GM12874 (cell line): ENCODE measurements around the gene DYNC1LI1.

Experiments used
- TF ChIP-seq, protein P1 (sequence below): IDR thresholded peaks from 2 replicates; pipeline ENCODE4 v1.5.1; 2011; ENCODE audit warnings: low read depth, mild to moderate bottlenecking, control low read depth, low read length, moderate library complexity; ENCODE audit not compliant: insufficient read depth

The DYNC1LI1 gene

DNA sequence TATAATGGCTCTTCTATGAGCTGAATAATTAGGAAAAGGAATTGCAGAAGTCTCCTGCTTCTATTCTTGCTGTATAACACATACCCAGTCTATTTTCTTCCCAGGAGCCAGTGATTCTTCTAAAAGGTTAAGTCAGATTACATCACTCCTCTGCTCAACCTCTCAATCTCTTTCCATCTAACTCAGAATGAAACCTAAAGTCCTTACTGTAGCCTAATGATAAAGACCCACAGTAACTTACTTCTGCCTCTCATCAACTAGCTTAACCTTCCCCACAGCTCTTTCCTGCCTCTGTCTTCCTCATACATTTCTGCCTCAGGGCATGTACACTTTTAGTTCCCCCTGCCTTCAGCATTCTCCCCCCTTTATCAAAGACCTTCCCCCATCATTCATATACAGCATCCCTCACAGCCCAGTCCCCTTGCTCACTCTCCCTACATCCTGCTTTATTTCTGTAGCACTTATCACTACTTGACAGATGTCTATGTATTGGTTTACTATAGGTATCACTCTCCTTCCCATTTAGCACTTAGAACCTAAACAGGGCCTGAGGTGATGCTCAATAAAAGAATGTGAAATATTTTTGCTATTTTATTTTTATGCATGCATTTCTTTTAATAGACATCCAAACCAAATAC, 39.5 kb downstream of the DYNC1LI1 start:
- TF ChIP-seq, protein P1, sequence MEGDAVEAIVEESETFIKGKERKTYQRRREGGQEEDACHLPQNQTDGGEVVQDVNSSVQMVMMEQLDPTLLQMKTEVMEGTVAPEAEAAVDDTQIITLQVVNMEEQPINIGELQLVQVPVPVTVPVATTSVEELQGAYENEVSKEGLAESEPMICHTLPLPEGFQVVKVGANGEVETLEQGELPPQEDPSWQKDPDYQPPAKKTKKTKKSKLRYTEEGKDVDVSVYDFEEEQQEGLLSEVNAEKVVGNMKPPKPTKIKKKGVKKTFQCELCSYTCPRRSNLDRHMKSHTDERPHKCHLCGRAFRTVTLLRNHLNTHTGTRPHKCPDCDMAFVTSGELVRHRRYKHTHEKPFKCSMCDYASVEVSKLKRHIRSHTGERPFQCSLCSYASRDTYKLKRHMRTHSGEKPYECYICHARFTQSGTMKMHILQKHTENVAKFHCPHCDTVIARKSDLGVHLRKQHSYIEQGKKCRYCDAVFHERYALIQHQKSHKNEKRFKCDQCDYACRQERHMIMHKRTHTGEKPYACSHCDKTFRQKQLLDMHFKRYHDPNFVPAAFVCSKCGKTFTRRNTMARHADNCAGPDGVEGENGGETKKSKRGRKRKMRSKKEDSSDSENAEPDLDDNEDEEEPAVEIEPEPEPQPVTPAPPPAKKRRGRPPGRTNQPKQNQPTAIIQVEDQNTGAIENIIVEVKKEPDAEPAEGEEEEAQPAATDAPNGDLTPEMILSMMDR, result no peak

DNA sequence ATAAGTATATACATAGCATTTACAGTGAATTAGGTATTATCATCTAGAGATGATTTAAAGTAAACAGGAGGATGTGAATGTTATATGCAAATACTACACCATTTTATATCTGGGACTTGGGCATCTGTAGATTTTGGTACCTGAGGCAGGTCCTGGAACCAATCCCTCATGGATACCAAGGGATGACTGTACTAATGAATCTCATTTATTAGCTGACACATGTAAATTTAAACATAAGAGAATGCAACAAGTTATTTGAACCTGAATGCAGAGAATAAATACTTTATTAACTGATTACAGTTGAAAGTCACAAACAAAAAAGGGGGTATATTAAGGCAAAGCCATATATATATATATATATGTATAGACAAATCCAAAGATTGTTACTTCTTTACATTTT, 44.9 kb downstream of the DYNC1LI1 start:
- TF ChIP-seq, protein P1, result no peak

DNA sequence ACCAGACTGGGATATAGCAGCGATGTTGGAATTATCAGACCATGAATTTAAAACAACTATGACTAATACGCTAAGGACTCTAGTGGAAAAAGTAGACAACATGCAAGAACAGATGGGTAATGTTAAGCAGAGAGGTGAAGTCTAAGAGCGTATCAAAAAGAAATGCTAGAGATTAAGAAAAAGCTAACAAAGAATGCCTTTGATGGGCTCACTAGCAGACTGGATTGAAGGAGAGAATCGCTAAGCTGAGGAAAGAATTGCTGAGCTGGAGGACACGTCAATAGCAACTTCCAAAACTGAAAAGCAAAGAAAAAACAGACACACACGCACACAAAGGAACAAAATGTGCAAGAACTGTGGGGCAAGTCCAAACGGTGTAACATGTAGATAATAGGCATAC, 48.0 kb downstream of the DYNC1LI1 start:
- TF ChIP-seq, protein P1, result no peak

DNA sequence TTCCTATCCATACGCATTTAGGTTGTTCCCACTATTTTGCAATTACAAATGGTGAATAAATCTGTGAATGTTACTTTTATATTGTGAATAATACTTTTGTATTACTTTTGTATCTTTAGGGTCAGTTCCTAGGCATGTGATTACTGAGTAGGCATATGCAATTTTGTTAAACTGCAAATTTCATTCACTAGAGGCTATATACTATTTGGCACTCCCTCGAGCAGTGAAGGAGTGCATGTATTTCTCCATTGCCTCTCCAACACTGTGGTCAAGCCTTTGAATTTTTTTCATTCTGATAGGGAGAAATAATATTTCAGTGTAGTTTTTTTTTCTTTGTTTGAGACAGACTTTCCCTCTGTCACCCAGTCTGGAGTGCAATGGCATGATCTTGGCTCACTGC, 59.7 kb downstream of the DYNC1LI1 start:
- TF ChIP-seq, protein P1, result no peak

DNA sequence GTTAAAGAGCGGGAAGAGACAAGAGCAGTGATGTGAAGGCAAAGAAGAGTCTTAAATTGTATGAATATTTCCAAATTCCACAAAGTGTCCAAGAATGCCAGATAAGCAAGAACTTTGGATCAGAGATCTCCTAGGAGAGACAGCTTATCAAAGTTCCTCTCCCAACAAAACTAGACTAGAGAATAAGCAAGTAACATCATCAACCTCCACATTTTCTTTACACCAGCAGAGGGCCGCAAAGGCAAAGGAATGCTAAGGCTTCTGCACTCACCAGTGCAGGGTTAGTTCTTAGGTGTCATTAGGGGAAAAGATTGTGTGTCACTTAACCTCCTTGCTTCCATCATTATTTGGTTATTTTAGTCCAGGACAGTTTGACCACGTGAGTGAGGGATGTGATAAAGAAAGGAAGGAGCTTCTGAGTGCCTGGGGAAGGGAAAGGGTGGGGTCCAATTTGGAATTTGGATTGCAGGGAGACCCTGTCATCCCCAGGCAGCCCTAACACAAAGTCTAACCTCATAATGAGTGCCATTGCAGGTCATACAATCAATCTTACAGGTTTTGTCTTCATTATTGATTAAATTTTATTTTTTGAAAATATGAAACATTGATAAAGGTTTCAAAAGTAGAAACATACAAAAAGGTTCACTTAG, 60.5 kb downstream of the DYNC1LI1 start:
- TF ChIP-seq, protein P1, result peak; percentile 66

DNA sequence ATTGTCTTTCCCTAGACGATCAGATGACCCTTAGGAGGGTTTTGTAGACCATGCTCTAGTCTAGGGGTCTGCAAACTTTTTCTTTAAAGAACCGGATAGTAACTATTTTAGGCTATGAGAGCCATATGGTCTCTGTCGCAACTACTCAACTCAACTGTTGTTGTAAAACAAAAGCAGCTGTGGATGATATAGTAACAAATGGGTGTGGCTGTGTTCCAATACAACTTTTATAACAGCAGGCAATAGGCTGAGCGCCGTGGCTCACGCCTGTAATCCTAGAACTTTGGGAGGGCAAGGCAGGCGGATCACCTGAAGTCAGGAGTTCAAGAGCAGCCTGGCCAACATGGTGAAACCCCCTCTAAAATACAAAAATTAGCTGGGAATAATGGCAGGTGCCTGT, 61.9 kb downstream of the DYNC1LI1 start:
- TF ChIP-seq, protein P1, result no peak

DNA sequence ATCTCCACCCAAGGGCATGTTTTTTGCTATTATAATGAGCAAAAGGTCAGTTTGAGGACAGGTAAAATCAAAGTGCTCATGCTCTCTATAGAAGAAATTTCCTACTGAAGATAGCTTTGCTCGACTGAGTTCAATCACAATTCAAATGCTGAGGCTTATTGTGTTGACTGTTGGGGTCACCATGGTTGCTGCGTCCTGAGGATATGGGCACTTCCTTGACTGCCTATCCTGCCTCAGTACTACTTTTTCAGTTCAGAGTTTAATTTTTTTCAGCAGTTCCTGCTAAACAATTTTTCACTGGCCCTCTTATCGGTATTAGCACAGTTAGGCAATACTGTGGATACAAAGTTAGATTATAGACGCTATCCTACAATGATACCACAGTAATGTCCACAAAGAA, 64.2 kb downstream of the DYNC1LI1 start:
- TF ChIP-seq, protein P1, result no peak
